ENCODE measurements around the gene OLFML3.

OLFML3 gene

DNA sequence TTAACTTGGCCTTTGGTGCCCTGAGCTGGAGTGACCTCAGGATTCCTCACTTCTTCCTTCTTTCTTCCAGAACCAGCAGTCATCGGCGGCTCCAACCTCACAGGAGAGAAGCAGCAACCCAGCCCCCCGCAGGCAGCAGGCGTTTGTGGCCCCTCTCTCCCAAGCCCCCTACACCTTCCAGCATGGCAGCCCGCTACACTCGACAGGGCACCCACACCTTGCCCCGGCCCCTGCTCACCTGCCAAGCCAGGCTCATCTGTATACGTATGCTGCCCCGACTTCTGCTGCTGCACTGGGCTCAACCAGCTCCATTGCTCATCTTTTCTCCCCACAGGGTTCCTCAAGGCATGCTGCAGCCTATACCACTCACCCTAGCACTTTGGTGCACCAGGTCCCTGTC lies 6.3 kb upstream of the OLFML3 start:
- TF ChIP-seq, protein P1, sequence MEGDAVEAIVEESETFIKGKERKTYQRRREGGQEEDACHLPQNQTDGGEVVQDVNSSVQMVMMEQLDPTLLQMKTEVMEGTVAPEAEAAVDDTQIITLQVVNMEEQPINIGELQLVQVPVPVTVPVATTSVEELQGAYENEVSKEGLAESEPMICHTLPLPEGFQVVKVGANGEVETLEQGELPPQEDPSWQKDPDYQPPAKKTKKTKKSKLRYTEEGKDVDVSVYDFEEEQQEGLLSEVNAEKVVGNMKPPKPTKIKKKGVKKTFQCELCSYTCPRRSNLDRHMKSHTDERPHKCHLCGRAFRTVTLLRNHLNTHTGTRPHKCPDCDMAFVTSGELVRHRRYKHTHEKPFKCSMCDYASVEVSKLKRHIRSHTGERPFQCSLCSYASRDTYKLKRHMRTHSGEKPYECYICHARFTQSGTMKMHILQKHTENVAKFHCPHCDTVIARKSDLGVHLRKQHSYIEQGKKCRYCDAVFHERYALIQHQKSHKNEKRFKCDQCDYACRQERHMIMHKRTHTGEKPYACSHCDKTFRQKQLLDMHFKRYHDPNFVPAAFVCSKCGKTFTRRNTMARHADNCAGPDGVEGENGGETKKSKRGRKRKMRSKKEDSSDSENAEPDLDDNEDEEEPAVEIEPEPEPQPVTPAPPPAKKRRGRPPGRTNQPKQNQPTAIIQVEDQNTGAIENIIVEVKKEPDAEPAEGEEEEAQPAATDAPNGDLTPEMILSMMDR (IDR thresholded peaks at IDR 0.05; ENCODE audit: low read depth, low read length), result no peak
- DNase-seq (ENCODE audit: low read depth in 2 of 2), result no peak
- H3K4me3 ChIP-seq (replicated peaks in 1 of 2; ENCODE audit: low read depth in 2 of 2, low read length in 2 of 2), result no peak overlapping the region

DNA sequence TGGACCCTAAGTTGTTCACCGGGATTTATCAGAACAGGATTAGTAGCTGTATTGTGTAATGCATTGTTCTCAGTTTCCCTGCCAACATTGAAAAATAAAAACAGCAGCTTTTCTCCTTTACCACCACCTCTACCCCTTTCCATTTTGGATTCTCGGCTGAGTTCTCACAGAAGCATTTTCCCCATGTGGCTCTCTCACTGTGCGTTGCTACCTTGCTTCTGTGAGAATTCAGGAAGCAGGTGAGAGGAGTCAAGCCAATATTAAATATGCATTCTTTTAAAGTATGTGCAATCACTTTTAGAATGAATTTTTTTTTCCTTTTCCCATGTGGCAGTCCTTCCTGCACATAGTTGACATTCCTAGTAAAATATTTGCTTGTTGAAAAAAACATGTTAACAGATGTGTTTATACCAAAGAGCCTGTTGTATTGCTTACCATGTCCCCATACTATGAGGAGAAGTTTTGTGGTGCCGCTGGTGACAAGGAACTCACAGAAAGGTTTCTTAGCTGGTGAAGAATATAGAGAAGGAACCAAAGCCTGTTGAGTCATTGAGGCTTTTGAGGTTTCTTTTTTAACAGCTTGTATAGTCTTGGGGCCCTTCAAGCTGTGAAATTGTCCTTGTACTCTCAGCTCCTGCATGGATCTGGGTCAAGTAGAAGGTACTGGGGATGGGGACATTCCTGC lies 3.9 kb upstream of the OLFML3 start:
- H3K4me3 ChIP-seq (replicated peaks in 1 of 2; ENCODE audit: low read depth in 2 of 2, low read length in 2 of 2), result no peak overlapping the region
- TF ChIP-seq, protein P1 (IDR thresholded peaks at IDR 0.05; ENCODE audit: low read depth, low read length), result no peak
- DNase-seq (ENCODE audit: low read depth in 2 of 2), result peak; percentile 45 to 55

DNA sequence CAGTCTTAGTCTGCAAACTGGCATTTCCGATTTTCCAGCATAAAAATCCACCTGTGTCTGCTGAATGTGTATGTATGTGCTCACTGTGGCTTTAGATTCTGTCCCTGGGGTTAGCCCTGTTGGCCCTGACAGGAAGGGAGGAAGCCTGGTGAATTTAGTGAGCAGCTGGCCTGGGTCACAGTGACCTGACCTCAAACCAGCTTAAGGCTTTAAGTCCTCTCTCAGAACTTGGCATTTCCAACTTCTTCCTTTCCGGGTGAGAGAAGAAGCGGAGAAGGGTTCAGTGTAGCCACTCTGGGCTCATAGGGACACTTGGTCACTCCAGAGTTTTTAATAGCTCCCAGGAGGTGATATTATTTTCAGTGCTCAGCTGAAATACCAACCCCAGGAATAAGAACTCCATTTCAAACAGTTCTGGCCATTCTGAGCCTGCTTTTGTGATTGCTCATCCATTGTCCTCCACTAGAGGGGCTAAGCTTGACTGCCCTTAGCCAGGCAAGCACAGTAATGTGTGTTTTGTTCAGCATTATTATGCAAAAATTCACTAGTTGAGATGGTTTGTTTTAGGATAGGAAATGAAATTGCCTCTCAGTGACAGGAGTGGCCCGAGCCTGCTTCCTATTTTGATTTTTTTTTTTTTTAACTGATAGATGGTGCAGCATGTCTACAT lies 2.5 kb upstream of the OLFML3 start:
- peak; percentile 73 to 78 for DNase-seq (ENCODE audit: low read depth in 2 of 2)
- TF ChIP-seq, protein P1 (IDR thresholded peaks at IDR 0.05; ENCODE audit: low read depth, low read length), result peak; percentile 78
- no peak overlapping the region for H3K4me3 ChIP-seq (replicated peaks in 1 of 2; ENCODE audit: low read depth in 2 of 2, low read length in 2 of 2)

DNA sequence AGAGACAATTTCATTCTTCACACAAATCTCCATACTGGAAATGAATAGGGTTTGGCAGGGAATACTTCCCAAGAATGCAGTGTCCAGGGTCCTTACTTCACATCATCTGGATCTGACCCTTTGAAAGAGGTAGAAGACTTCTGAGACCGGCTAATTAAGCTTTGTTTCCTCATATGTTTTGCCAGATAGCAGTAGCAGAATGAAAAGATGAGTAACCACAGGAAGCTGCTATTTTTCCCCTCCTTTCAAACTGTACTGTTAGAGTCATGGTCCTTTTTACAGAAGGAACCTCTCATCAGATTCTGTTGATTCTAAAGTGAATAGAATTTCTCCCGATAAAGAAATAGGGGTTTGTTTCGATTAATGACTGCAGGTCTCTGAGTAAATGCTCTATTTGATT lies 1.4 kb upstream of the OLFML3 start:
- peak in 1 of 2 donors; percentile 21 for DNase-seq (ENCODE audit: low read depth in 2 of 2)
- TF ChIP-seq, protein P1 (IDR thresholded peaks at IDR 0.05; ENCODE audit: low read depth, low read length), result no peak
- no peak overlapping the region for H3K4me3 ChIP-seq (replicated peaks in 1 of 2; ENCODE audit: low read depth in 2 of 2, low read length in 2 of 2)

DNA sequence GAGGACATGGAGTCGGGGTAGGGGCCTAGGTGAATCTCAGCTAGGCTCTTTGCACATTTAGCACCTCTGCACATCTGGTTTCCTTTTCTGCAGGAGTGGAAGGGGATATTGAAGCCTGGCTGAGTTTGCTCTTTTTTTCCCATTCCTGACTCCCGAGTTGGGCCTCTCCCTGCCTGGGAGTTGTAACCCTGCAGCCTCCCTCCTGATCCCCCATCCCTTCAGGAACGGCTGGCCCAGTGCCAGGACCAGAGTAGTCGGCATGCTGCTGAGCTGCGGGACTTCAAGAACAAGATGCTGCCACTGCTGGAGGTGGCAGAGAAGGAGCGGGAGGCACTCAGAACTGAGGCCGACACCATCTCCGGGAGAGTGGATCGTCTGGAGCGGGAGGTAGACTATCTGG lies 836 bp downstream of the OLFML3 start:
- peak overlapping the region; percentile 39 to 47 for H3K4me3 ChIP-seq (replicated peaks in 1 of 2; ENCODE audit: low read depth in 2 of 2, low read length in 2 of 2)
- TF ChIP-seq, protein P1 (IDR thresholded peaks at IDR 0.05; ENCODE audit: low read depth, low read length), result no peak
- DNase-seq (ENCODE audit: low read depth in 2 of 2), result peak; percentile 25 to 76

DNA sequence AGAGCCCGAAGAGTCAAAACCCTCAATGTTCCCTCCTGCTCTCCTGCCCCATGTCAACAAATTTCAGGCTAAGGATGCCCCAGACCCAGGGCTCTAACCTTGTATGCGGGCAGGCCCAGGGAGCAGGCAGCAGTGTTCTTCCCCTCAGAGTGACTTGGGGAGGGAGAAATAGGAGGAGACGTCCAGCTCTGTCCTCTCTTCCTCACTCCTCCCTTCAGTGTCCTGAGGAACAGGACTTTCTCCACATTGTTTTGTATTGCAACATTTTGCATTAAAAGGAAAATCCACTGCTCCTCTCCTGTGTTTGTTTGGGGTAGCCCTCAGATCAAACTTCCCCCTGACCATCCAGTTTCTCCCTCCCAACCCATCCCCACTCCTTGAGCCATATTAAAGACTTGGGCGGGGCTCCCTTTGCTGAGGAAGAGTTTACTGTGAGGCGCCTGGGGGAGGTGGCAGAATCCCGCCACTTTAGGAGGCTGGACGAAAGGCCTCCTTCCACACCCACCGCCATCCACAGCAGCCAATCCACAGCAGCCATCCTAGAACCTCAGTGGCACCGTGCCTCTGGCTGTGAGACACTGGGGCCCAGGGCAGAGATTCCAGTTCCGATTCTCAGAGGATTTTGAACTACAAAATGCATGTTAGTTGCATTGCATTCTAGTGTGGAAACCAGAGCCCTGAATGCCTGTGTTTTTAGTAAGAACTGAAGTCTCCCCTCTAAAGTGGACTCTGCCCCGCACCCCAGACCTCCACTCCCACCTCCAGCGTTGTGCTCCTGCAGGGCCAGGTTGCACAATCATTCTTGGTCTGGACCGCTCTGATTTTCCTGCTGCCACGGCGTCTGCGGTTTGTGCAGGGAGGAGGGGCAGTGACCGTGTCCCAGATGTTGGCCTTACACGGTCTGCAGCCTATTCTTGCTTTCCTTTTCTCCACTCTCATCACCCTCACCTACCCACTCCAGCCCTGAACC lies 3.0 kb downstream of the OLFML3 start:
- DNase-seq (ENCODE audit: low read depth in 2 of 2), result peak; percentile 85 to 87
- H3K4me3 ChIP-seq (replicated peaks in 1 of 2; ENCODE audit: low read depth in 2 of 2, low read length in 2 of 2), result peak overlapping the region; percentile 19 to 33
- TF ChIP-seq, protein P1 (IDR thresholded peaks at IDR 0.05; ENCODE audit: low read depth, low read length), result no peak

All from cardiac fibroblast (primary cell).